Common myeloid progenitor, CD34-positive (primary cell): ENCODE results near the gene SEPTIN2.
"Not testable (repeated sequence)": the region's sequence is repeated elsewhere in the genome, so short reads cannot be mapped to it uniquely, and the experiment has no call there.

Experiments used
- CTCF ChIA-PET: fragments of 350-600 bp; sonication (Branson Sonifier 250); formaldehyde crosslinking; loops from one replicate; lab custom pipeline; 2021; ENCODE audit warnings: antibody characterized with exemption; lab: Charles Lee
- POLR2A ChIA-PET: fragments of 350-600 bp; sonication (Branson Sonifier 250); formaldehyde crosslinking; loops from one replicate; lab custom pipeline; 2021; ENCODE audit warnings: antibody characterized with exemption; lab: Charles Lee
- DNase-seq, 3 donors: peaks; one replicate each; pipeline versions ENCODE4 v3.0.0 to v3.0.0-alpha.2; 2013
- H3K27ac ChIP-seq, 2 experiments: 1 replicate in 1 of 2; 2 replicates in 1 of 2; pipeline ENCODE4 v1.7.0; 2013; ENCODE audit warnings: inconsistent platforms in 2 of 2, low read length in 2 of 2, mild to moderate bottlenecking in 2 of 2, low read depth in 1 of 2, moderate library complexity in 1 of 2; ENCODE audit not compliant: severe bottlenecking in 2 of 2, insufficient read depth in 1 of 2, poor library complexity in 1 of 2
- H3K27me3 ChIP-seq, 5 experiments: replicated peaks in 2 of 5; 1 replicate in 3 of 5; 2 replicates in 2 of 5; pipeline versions ENCODE4 v1.6.1 to v1.7.0; 2013; ENCODE audit warnings: low read length in 4 of 5, mild to moderate bottlenecking in 2 of 5, moderate library complexity in 2 of 5, inconsistent platforms in 1 of 5; ENCODE audit not compliant: insufficient read depth in 5 of 5, control insufficient read depth in 4 of 5
- H3K36me3 ChIP-seq, 4 experiments: 1 replicate in 2 of 4; 2 replicates in 2 of 4; pipeline versions ENCODE4 v1.6.1 to v1.7.0; 2013; ENCODE audit warnings: low read length in 3 of 4, control low read depth in 1 of 4, mild to moderate bottlenecking in 1 of 4; ENCODE audit not compliant: control insufficient read depth in 4 of 4, insufficient read depth in 4 of 4
- H3K4me1 ChIP-seq, 4 experiments: 1 replicate in 3 of 4; 2 replicates in 1 of 4; pipeline versions ENCODE4 v1.6.1 to v1.7.1; 2013; ENCODE audit warnings: low read length in 3 of 4, mild to moderate bottlenecking in 3 of 4, control low read depth in 1 of 4, inconsistent platforms in 1 of 4, moderate library complexity in 1 of 4; ENCODE audit not compliant: control insufficient read depth in 4 of 4, insufficient read depth in 4 of 4; ENCODE audit errors: control extremely low read depth in 1 of 4
- H3K4me3 ChIP-seq, 7 experiments: 1 replicate in 4 of 7; 2 replicates in 3 of 7; pipeline versions ENCODE4 v1.5.1 to v1.7.0; 2013; ENCODE audit warnings: mild to moderate bottlenecking in 7 of 7, low read length in 6 of 7, moderate library complexity in 6 of 7, inconsistent platforms in 2 of 7, low read depth in 2 of 7, control low read depth in 1 of 7; ENCODE audit not compliant: insufficient read depth in 4 of 7, control insufficient read depth in 1 of 7; ENCODE audit errors: extremely low read depth in 1 of 7
- H3K9me3 ChIP-seq, 5 experiments: 1 replicate in 4 of 5; 2 replicates in 1 of 5; pipeline versions ENCODE4 v1.6.1 to v1.7.1; 2013; ENCODE audit warnings: low read length in 4 of 5, mild to moderate bottlenecking in 2 of 5, inconsistent platforms in 1 of 5, low read depth in 1 of 5, moderate library complexity in 1 of 5; ENCODE audit not compliant: control insufficient read depth in 4 of 5, insufficient read depth in 2 of 5; ENCODE audit errors: control extremely low read depth in 1 of 5
- WGBS: methylation state at CpG from one replicate; pipeline ENCODE4 v1.1.5; 2013; ENCODE audit not compliant: insufficient coverage; 5-methylcytosine and 5-hydroxymethylcytosine counted together

The SEPTIN2 gene

GRCh38 chr2:241278306-241278705 is 37.4 kb upstream of the SEPTIN2 start:
- POLR2A ChIA-PET, H3K9me3 ChIP-seq, H3K27me3 ChIP-seq, H3K36me3 ChIP-seq, H3K4me3 ChIP-seq, H3K27ac ChIP-seq, DNase-seq: not testable (repeated sequence)
- CTCF ChIA-PET = interaction anchor here (0.9 kb wide), 1 partner anchor 24 kb away, joined by 3 read pairs; no protein-coding TSS in a partner anchor
- H3K4me1 ChIP-seq = peaks cover 0 to 18% (median 4%) of the 10 kb centered on the region in 4 experiments
- 100% methylated on average over 5 of the region's 7 CpGs for WGBS

GRCh38 chr2:241279413-241279812 is 36.3 kb upstream of the SEPTIN2 start:
- Histone ChIP-seq H3K4me1 (peaks cover 0 to 15% (median 0%) of the 10 kb centered on the region in 4 experiments), H3K27ac (no peak overlapping the region), H3K9me3 (no peaks in the 10 kb centered on the region), H3K36me3 (peaks cover 0 to 5% (median 2%) of the 10 kb centered on the region in 4 experiments), H3K4me3 (no peak overlapping the region), H3K27me3 (no peaks in the 10 kb centered on the region)
- ChIA-PET CTCF (interaction anchor here (1.5 to 2.8 kb wide), 3 partner anchors 10 to 23 kb away, joined by 4 to 10 read pairs (median 5); no protein-coding TSS in a partner anchor), POLR2A (no interaction called here)
- 88% methylated on average over 4 of the region's 8 CpGs for WGBS
- DNase-seq = no peak

DNA sequence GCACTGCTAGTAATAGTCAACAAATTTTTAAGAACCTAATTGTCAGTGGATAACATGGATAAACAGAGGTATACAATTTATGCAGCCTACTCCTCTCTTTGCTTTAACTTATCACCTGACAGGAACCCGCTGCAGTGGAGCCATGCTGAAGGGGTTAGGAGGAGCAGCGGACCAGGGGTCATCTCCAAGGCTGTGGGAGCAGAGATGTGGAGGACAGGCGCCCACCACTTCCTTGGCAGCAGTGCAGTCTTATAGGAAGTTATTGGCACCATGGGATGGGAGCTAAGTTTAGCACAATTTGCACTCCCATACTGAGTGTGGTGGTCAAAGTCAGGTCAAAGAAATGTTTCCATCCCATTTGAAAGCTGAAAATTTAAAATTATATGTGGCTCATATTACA is 35.9 kb upstream of the SEPTIN2 start:
- POLR2A ChIA-PET = no interaction called here
- CTCF ChIA-PET = interaction anchor here (1.3 to 2.8 kb wide), 4 partner anchors 10 to 23 kb away, joined by 4 to 10 read pairs (median 5); no protein-coding TSS in a partner anchor

GRCh38 chr2:241280291-241280690 is 35.4 kb upstream of the SEPTIN2 start:
- POLR2A ChIA-PET = no interaction called here
- WGBS = 100% methylated on average over 1 of the region's 4 CpGs
- Histone ChIP-seq H3K9me3 (no peaks in the 10 kb centered on the region), H3K4me1 (peaks cover 0 to 15% (median 0%) of the 10 kb centered on the region in 4 experiments), H3K27ac (peak overlapping the region in 1 of 2 experiments; percentile 61), H3K4me3 (no peak overlapping the region), H3K27me3 (no peaks in the 10 kb centered on the region), H3K36me3 (peaks cover 2 to 5% (median 4%) of the 10 kb centered on the region in 4 experiments)
- CTCF ChIA-PET = interaction anchor here (1.3 to 2.8 kb wide), 4 partner anchors 10 to 23 kb away, joined by 4 to 10 read pairs (median 5); no protein-coding TSS in a partner anchor
- DNase-seq = peak in 1 of 3 donors; percentile 8

More for the DNA sequence above, 35.9 kb upstream of the SEPTIN2 start:
- H3K36me3 ChIP-seq = peaks cover 0 to 5% (median 2%) of the 10 kb centered on the region in 4 experiments
- H3K4me1 ChIP-seq = peaks cover 0 to 15% (median 0%) of the 10 kb centered on the region in 4 experiments
- WGBS = 80% methylated on average over 1 of the region's 3 CpGs
- no peak overlapping the region for H3K4me3 ChIP-seq
- no peaks in the 10 kb centered on the region for H3K9me3 ChIP-seq
- H3K27me3 ChIP-seq = no peaks in the 10 kb centered on the region
- H3K27ac ChIP-seq = no peak overlapping the region
- DNase-seq = no peak

DNA sequence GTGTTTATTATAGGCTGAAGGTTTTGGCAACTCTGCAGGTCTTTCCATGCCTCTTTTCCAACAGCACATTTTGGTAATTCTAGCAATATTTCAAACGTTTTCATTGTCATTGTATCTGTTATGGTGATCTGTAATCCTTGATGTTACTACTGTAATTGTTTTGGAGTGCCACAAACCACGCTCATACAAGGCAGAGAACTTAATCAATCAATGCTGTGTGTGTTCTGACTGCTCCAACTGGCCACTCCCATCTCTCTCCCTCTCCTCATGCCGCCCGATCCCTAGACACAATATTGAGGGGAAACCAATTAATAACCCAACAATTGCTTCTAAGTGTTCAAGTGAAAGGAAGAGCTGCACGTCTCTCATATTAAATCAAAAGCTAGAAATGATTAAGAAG is 33.2 kb upstream of the SEPTIN2 start:
- ChIA-PET CTCF (interaction anchor here (0.9 to 2.7 kb wide), 3 partner anchors 11 to 21 kb away, joined by 3 to 9 read pairs (median 5); no protein-coding TSS in a partner anchor), POLR2A (no interaction called here)
- WGBS = 100% methylated on average over 2 of the region's 5 CpGs

DNA sequence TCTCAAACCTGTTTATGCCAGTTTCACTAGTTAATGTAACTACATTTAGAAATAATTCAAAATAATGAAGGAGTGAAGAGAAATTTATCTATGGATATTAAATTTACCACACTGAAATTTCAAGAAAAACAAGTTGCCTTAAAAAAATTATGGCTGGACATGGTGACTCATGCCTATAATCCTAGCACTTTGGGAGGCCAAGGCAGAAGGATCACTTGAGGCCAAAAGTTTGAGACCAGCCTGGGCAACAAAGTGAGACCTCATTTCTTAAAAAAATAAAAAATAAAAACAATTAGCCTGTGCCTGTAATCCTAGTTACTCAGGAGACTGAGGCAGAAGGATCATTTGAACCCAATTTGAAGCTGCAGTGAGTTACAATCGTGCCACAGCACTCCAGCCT is 30.1 kb upstream of the SEPTIN2 start:
- Histone ChIP-seq H3K36me3 (peaks cover 0 to 11% (median 4%) of the 10 kb centered on the region in 4 experiments), H3K27me3 (no peaks in the 10 kb centered on the region), H3K9me3 (no peaks in the 10 kb centered on the region), H3K4me1 (peaks cover 2 to 25% (median 11%) of the 10 kb centered on the region in 4 experiments), H3K27ac (no peak overlapping the region), H3K4me3 (no peak overlapping the region)
- ChIA-PET CTCF (no interaction called here), POLR2A (interaction anchor here (0.6 kb wide), 1 partner anchor 24 kb away, joined by 4 read pairs; no protein-coding TSS in a partner anchor)
- 100% methylated on average over 1 of the region's 1 CpG for WGBS
- no peak for DNase-seq

More for the DNA sequence above, 33.2 kb upstream of the SEPTIN2 start:
- Histone ChIP-seq H3K36me3 (peaks cover 2 to 11% (median 6%) of the 10 kb centered on the region in 4 experiments), H3K4me1 (peaks cover 0 to 15% (median under 1%) of the 10 kb centered on the region in 4 experiments), H3K27me3 (no peaks in the 10 kb centered on the region), H3K27ac (no peak overlapping the region), H3K9me3 (no peaks in the 10 kb centered on the region), H3K4me3 (no peak overlapping the region)
- DNase-seq = no peak

DNA sequence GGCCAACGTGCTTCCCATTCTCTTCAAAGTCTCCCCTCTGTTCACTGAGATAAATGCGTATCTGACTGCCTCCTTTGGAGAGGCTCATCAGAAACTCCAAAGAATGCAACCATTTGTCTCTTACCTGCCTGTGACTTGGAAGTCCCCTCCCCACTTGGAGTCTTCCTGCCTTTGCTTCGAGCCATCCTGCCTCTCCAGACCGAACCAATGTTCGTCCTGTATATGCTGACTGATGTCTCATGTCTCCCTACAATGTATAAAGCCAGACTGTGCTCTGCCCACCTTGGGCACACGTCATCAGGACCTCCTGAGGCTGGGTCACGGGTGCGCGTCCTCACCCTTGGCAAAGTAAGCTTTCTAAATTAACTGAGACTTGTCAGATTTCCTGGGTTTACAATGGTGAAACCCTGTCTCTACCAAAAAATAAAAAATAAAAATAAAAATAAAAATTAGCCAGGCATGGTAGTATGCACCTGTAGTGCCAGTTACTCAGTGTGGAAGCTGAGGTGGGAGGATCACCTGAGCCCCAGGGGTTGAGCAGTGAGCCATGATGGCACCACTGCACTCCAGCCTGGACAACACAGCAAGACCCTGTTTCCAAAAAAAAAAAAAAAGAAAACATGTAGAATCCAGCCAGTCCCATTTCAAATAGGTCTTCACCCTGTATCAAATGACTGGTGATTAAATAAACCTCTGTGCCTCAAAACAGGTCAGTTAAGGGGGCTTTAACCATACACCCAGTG is 29.2 kb upstream of the SEPTIN2 start:
- CTCF ChIA-PET = no interaction called here
- POLR2A ChIA-PET = no interaction called here
- no peak for DNase-seq
- Histone ChIP-seq H3K27me3 (no peaks in the 10 kb centered on the region), H3K9me3 (no peaks in the 10 kb centered on the region), H3K27ac (no peak overlapping the region), H3K4me3 (no peak overlapping the region), H3K4me1 (peaks cover 2 to 25% (median 10%) of the 10 kb centered on the region in 4 experiments), H3K36me3 (peaks cover 0 to 11% (median 4%) of the 10 kb centered on the region in 4 experiments)
- 98% methylated on average over 5 of the region's 9 CpGs for WGBS
